ENCODE measurements around the gene BMP15.

The BMP15 gene

DNA sequence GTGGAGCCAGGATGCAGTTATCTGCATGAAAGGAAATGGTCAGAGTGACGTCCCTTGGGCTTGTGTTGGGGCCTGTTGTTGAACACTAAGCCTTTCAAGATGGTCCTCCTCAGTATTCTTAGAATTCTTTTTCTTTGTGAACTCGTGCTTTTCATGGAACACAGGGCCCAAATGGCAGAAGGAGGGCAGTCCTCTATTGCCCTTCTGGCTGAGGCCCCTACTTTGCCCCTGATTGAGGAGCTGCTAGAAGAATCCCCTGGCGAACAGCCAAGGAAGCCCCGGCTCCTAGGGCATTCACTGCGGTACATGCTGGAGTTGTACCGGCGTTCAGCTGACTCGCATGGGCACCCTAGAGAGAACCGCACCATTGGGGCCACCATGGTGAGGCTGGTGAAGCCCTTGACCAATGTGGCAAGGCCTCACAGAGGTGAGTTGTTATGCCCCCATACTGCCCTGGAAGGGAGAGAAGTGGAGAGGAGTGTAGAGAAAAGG, at the start of gene BMP15:
Gene BMP15 (plus strand): TSS at position 51 of the 492 bp plus-strand sequence. CDS start 49 bp downstream, at position 100.
- H3K27me3 ChIP-seq (ENCODE audit: control insufficient read depth, insufficient read depth, low read length): no peaks in the 10 kb centered on the region
- H3K27ac ChIP-seq (ENCODE audit: low read length): no peak within 1 kb of the TSS
- no peaks in the 10 kb centered on the region for H3K36me3 ChIP-seq (ENCODE audit: control insufficient read depth, low read depth, low read length)
- H3K4me1 ChIP-seq (ENCODE audit: control insufficient read depth, low read depth, low read length): no peaks in the 10 kb centered on the region
- H3K9me3 ChIP-seq (ENCODE audit: control insufficient read depth, low read depth, low read length): peaks cover 8% of the 10 kb centered on the region
- no peak within 1 kb of the TSS for H3K4me3 ChIP-seq (ENCODE audit: low read length)
- H3K9ac ChIP-seq (ENCODE audit: low read length): no peak within 1 kb of the TSS

DNA sequence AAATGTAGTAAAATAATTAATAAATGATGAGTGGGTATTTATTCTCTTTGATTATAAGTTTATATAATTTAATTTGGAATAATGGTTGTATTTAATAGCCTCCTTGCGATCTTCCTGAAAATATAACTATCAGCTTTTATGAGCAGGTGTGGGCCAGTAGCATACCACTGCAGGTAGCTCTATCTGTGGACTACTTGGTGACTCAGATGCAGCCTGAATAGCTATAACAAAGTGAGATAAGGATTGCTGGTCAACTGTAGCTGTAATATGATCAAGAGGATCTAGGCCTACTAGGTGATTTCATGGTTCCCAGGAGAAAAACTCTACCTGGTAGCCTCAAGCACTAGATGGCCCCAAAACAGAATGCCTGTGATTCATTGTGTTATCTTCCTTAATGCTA, 47.1 kb upstream of the BMP15 start:
- no peaks in the 10 kb centered on the region for H3K27me3 ChIP-seq (ENCODE audit: control insufficient read depth, insufficient read depth, low read length)
- no peak overlapping the region for H3K9ac ChIP-seq (ENCODE audit: low read length)
- no peak overlapping the region for H3K4me3 ChIP-seq (ENCODE audit: low read length)
- H3K9me3 ChIP-seq (ENCODE audit: control insufficient read depth, low read depth, low read length): peaks cover 13% of the 10 kb centered on the region
- no peaks in the 10 kb centered on the region for H3K36me3 ChIP-seq (ENCODE audit: control insufficient read depth, low read depth, low read length)
- H3K27ac ChIP-seq (ENCODE audit: low read length): no peak overlapping the region
- H3K4me1 ChIP-seq (ENCODE audit: control insufficient read depth, low read depth, low read length): no peaks in the 10 kb centered on the region

DNA sequence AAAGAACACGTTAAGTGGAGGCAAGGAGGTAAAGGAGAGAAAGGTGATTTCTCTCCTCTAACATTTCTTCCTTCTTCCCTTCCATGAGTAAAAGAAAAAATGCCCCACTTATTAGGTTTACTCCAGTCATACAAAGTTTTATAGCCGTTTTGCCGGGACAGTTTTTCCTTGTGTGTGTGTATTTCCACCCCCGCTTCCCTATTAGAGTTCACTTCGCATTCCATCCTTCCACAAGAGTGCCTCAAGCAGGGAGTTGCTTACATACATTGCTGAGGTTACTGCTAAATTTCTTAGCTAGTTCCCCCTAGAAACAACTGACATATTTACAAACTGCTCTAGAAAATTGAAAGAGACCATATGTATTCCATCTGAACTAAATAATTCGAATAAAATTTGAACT, 45.2 kb upstream of the BMP15 start:
- Histone ChIP-seq H3K36me3 (ENCODE audit: control insufficient read depth, low read depth, low read length) (no peaks in the 10 kb centered on the region), H3K27ac (ENCODE audit: low read length) (no peak overlapping the region), H3K9me3 (ENCODE audit: control insufficient read depth, low read depth, low read length) (peaks cover 13% of the 10 kb centered on the region), H3K9ac (ENCODE audit: low read length) (no peak overlapping the region), H3K27me3 (ENCODE audit: control insufficient read depth, insufficient read depth, low read length) (no peaks in the 10 kb centered on the region), H3K4me1 (ENCODE audit: control insufficient read depth, low read depth, low read length) (no peaks in the 10 kb centered on the region), H3K4me3 (ENCODE audit: low read length) (no peak overlapping the region)

DNA sequence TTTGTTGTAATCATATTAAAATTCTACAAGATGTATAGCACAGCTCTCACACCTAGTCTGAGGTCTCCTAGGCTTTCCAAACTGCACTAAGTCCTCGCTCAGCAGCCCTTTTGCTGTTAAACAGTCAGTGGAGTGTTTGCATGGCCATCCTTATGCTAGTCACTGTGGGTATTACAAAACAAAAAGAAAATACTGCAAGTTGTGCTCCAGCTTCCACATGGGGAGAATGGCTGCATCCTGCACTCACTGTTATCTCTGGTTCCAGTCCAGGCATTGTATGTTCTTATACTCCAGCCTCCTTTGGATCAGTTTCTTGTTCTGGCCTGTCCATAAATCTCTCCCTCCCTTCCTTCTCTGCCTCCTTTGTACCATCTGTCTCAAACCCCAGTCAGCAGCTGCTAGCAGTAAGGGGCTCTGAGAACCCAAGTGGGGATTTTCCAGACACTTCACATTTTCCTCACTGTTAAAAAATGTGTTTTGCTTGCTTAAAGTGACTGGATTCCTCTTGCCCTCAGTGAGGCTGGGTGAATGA, 38.5 kb upstream of the BMP15 start:
- Histone ChIP-seq H3K9ac (ENCODE audit: low read length) (no peak overlapping the region), H3K27me3 (ENCODE audit: control insufficient read depth, insufficient read depth, low read length) (no peaks in the 10 kb centered on the region), H3K9me3 (ENCODE audit: control insufficient read depth, low read depth, low read length) (peaks cover 17% of the 10 kb centered on the region), H3K4me1 (ENCODE audit: control insufficient read depth, low read depth, low read length) (no peaks in the 10 kb centered on the region), H3K27ac (ENCODE audit: low read length) (no peak overlapping the region), H3K4me3 (ENCODE audit: low read length) (no peak overlapping the region), H3K36me3 (ENCODE audit: control insufficient read depth, low read depth, low read length) (no peaks in the 10 kb centered on the region)

DNA sequence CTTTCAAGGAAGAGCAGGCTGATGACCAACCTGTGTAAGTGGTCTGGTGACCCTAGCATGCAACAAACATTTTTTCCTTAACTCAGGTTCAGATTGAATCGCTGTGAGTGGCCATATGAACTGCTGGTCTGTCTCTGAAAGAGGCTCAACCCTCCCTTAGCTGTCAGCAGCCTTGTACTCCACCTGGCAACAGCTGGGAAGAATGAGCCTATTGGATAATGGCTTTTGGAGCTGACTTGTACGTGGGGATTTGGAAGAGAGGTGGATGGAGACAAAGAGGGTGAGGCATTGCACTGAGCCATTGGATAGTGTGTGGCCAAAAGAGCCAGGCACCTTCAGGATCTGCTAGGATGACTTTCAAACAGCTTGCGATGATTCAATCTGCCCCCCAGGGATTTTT, 35.7 kb upstream of the BMP15 start:
- H3K4me3 ChIP-seq (ENCODE audit: low read length): no peak overlapping the region
- no peak overlapping the region for H3K9ac ChIP-seq (ENCODE audit: low read length)
- no peaks in the 10 kb centered on the region for H3K36me3 ChIP-seq (ENCODE audit: control insufficient read depth, low read depth, low read length)
- H3K27ac ChIP-seq (ENCODE audit: low read length): no peak overlapping the region
- no peaks in the 10 kb centered on the region for H3K27me3 ChIP-seq (ENCODE audit: control insufficient read depth, insufficient read depth, low read length)
- no peaks in the 10 kb centered on the region for H3K4me1 ChIP-seq (ENCODE audit: control insufficient read depth, low read depth, low read length)
- H3K9me3 ChIP-seq (ENCODE audit: control insufficient read depth, low read depth, low read length): peaks cover 12% of the 10 kb centered on the region

DNA sequence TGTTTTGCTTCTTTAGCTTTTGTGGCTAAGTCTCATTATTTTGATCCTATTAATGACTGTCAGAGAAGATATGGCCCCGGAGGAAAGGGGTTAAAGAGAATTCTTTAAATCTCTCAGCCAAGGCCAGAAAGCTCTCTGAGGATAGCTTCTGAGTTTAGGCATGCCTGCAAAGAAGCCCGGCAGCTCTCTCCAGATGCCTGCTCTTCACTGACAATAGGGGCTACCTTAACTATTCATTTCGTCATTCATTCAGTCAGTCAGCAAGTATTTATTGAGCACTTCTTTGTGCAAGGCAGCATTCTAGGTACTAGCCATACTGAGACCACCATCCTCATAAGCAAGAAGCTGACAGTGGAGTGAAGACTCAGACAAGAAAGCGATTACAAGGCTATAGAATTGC, 34.0 kb upstream of the BMP15 start:
- Histone ChIP-seq H3K9ac (ENCODE audit: low read length) (no peak overlapping the region), H3K36me3 (ENCODE audit: control insufficient read depth, low read depth, low read length) (no peaks in the 10 kb centered on the region), H3K27ac (ENCODE audit: low read length) (no peak overlapping the region), H3K4me1 (ENCODE audit: control insufficient read depth, low read depth, low read length) (no peaks in the 10 kb centered on the region), H3K9me3 (ENCODE audit: control insufficient read depth, low read depth, low read length) (peaks cover 15% of the 10 kb centered on the region), H3K27me3 (ENCODE audit: control insufficient read depth, insufficient read depth, low read length) (no peaks in the 10 kb centered on the region), H3K4me3 (ENCODE audit: low read length) (no peak overlapping the region)

DNA sequence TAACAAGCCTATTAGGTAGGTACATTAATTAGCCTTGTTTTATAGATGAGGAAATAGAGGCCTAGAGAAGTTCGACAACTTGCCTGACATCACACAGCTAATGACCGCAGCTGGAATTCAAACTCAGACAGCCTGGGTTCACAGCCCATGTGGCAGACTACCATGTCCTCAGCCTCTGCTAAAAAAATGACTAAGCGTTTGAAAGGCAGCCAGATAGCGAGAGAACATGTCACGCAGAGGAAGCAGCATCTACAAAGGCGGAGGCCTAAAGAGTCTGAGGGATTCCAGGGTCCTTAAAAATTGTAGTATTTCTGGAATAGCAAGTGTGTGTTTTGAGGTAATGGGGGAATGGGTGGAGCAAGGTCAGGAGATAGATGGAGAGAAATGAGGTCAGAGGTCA, 33.2 kb upstream of the BMP15 start:
- H3K36me3 ChIP-seq (ENCODE audit: control insufficient read depth, low read depth, low read length): no peaks in the 10 kb centered on the region
- H3K27ac ChIP-seq (ENCODE audit: low read length): no peak overlapping the region
- H3K4me1 ChIP-seq (ENCODE audit: control insufficient read depth, low read depth, low read length): no peaks in the 10 kb centered on the region
- no peaks in the 10 kb centered on the region for H3K27me3 ChIP-seq (ENCODE audit: control insufficient read depth, insufficient read depth, low read length)
- H3K9ac ChIP-seq (ENCODE audit: low read length): no peak overlapping the region
- peaks cover 14% of the 10 kb centered on the region for H3K9me3 ChIP-seq (ENCODE audit: control insufficient read depth, low read depth, low read length)
- H3K4me3 ChIP-seq (ENCODE audit: low read length): no peak overlapping the region

DNA sequence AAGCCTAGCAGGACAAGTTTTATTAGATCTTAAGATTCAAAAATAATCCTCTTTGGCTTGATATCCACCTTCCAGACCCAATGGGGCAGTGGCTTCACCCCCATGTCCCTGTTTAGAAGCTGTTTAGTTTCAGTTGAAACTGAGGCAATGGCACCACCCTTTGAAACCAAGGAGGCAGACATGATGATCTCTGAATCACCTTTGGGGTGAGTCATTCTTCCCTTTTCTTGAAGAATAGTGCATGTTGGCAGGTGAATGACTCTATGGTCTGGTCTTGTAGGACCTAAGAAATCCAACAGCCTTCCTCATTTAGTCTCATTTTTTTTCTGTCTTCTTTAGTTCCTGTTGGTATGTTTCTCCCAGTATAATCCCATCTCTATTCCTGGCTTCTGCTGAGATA, 29.5 kb upstream of the BMP15 start:
- Histone ChIP-seq H3K9me3 (ENCODE audit: control insufficient read depth, low read depth, low read length) (peaks cover 17% of the 10 kb centered on the region), H3K9ac (ENCODE audit: low read length) (no peak overlapping the region), H3K27me3 (ENCODE audit: control insufficient read depth, insufficient read depth, low read length) (no peaks in the 10 kb centered on the region), H3K27ac (ENCODE audit: low read length) (no peak overlapping the region), H3K36me3 (ENCODE audit: control insufficient read depth, low read depth, low read length) (no peaks in the 10 kb centered on the region), H3K4me1 (ENCODE audit: control insufficient read depth, low read depth, low read length) (no peaks in the 10 kb centered on the region), H3K4me3 (ENCODE audit: low read length) (no peak overlapping the region)

DNA sequence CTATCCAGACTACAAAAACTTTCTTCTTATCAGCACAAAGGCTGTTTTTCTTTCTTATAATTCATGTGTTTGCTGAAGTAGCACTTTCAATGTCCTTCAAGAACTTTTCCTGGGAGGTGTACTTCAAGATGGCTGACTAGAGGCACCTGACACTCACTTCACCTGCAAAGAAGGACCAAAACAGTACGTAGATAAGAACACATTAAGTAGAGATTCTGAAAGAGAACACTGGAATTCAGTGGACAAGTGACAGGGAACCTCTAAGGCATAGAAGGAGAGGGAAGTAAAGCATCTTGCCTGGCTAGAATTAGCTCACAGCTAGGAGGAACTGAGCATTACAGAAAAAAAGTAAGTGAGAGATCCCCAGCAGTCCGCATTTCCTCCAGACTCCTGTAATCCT, 21.7 kb upstream of the BMP15 start:
- no peak overlapping the region for H3K27ac ChIP-seq (ENCODE audit: low read length)
- H3K9ac ChIP-seq (ENCODE audit: low read length): no peak overlapping the region
- H3K9me3 ChIP-seq (ENCODE audit: control insufficient read depth, low read depth, low read length): peaks cover 17% of the 10 kb centered on the region
- no peaks in the 10 kb centered on the region for H3K27me3 ChIP-seq (ENCODE audit: control insufficient read depth, insufficient read depth, low read length)
- no peak overlapping the region for H3K4me3 ChIP-seq (ENCODE audit: low read length)
- no peaks in the 10 kb centered on the region for H3K4me1 ChIP-seq (ENCODE audit: control insufficient read depth, low read depth, low read length)
- H3K36me3 ChIP-seq (ENCODE audit: control insufficient read depth, low read depth, low read length): no peaks in the 10 kb centered on the region

DNA sequence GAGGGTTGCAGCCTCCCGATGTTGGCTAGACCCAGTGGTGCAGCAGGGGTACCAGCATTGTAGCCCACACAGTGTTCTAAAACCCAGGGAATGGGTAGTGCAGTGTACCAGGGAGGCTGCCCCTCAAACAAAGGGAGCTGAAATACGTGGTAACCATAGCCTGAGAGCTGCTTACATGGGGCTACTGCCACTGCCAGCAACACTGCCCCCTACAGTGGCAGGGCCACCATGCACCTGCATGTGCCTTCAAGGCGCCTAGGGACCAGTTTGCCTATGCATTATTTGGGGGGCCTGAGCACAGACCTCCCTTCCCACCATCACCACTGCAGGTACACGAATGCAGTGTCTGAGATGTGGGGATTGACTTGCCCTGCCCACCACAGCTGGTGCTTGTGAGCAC, 21.0 kb upstream of the BMP15 start:
- no peak overlapping the region for H3K9ac ChIP-seq (ENCODE audit: low read length)
- H3K36me3 ChIP-seq (ENCODE audit: control insufficient read depth, low read depth, low read length): no peaks in the 10 kb centered on the region
- no peak overlapping the region for H3K27ac ChIP-seq (ENCODE audit: low read length)
- no peak overlapping the region for H3K4me3 ChIP-seq (ENCODE audit: low read length)
- no peaks in the 10 kb centered on the region for H3K4me1 ChIP-seq (ENCODE audit: control insufficient read depth, low read depth, low read length)
- no peaks in the 10 kb centered on the region for H3K27me3 ChIP-seq (ENCODE audit: control insufficient read depth, insufficient read depth, low read length)
- H3K9me3 ChIP-seq (ENCODE audit: control insufficient read depth, low read depth, low read length): peaks cover 17% of the 10 kb centered on the region

DNA sequence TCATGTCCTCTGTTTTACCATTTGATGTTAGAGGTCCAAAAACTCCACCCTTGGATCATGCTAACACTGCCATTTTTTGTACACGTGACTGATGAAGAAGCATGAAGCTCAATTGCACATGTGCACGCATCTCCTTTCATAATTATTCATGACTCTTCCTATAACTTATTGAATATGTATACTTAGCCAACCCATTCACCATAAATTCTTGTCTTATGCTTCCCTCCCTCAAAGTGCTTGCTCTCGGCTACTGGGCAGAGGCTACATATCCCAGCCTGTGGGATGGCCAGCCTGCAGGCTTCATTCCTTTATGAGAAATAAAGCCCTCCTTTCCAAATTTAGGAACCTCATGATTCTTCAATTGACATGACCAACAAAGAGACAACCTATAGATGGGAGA, 17.5 kb upstream of the BMP15 start:
- Histone ChIP-seq H3K36me3 (ENCODE audit: control insufficient read depth, low read depth, low read length) (no peaks in the 10 kb centered on the region), H3K4me3 (ENCODE audit: low read length) (no peak overlapping the region), H3K4me1 (ENCODE audit: control insufficient read depth, low read depth, low read length) (no peaks in the 10 kb centered on the region), H3K9me3 (ENCODE audit: control insufficient read depth, low read depth, low read length) (peaks cover 15% of the 10 kb centered on the region), H3K27me3 (ENCODE audit: control insufficient read depth, insufficient read depth, low read length) (no peaks in the 10 kb centered on the region), H3K9ac (ENCODE audit: low read length) (no peak overlapping the region), H3K27ac (ENCODE audit: low read length) (no peak overlapping the region)

DNA sequence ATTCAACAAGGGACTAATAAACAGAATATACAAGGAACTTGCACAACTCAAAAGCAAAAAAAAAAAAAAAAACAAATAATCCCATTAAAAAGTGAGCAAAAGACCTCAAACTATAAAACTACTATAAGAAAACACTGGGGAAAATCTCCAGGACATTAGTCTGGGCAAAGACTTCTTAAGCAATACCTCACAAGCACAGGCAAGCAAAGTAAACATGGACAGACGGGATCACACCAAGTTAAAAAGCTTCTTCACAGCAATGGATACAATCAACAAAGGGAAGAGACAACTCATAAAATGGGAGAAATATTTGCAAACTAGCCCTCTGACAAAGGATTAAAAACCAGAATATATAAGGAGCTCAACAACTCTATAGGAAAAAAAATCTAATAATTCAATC, 17.1 kb upstream of the BMP15 start:
- Histone ChIP-seq H3K36me3 (ENCODE audit: control insufficient read depth, low read depth, low read length) (no peaks in the 10 kb centered on the region), H3K27me3 (ENCODE audit: control insufficient read depth, insufficient read depth, low read length) (no peaks in the 10 kb centered on the region), H3K4me3 (ENCODE audit: low read length) (no peak overlapping the region), H3K9me3 (ENCODE audit: control insufficient read depth, low read depth, low read length) (peaks cover 15% of the 10 kb centered on the region), H3K27ac (ENCODE audit: low read length) (no peak overlapping the region), H3K4me1 (ENCODE audit: control insufficient read depth, low read depth, low read length) (no peaks in the 10 kb centered on the region), H3K9ac (ENCODE audit: low read length) (no peak overlapping the region)
